NOMO-1 (cell line): ENCODE data around the gene IL21.
A peak's percentile ranks its signal among the peaks of the same experiment; 100 is the strongest.
"Not testable (repeated sequence)": the region's sequence is repeated elsewhere in the genome, so short reads cannot be mapped to it uniquely, and the experiment has no call there.

Experiments used
- DNase-seq, 2 experiments: peaks; one replicate each; lab custom pipeline; 2025; ENCODE audit not compliant: unreplicated experiment in 2 of 2; lab: John Stamatoyannopoulos, UW

Gene IL21

DNA sequence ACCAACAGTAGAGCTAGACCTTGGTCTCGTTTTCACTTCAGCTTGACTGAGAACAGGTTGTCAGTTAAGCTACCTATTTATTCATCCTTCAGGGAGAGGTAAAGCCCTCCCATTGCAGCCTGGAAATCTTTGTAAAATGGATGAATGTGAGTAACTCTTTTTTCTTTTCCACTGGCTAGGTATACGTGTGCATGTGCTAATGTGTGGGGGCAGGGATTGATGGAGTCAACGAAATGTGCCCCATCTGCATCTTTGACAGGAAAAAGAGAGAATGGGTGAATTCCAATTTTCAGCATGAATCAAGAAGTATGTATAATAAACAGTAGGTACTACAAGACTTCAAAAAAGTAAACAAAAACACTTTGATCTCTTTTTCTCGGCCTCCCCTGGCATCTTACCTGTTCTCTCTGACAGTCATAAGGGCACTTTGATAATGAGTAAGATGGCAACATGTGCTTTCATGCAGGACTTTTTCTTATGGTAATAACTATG is at the start of gene IL21:
TSS of gene IL21 (minus strand) at position 51 of the 492 bp plus-strand sequence. CDS start 55 bp downstream, outside the sequence.
- DNase-seq = no peak

- DNase-seq = no peak
These were observed 49.3 kb upstream of the IL21 start for GRCh38 chr4:122669911-122670738.

GRCh38 chr4:122668241-122668640 is 47.4 kb upstream of the IL21 start:
- DNase-seq = no peak

DNA sequence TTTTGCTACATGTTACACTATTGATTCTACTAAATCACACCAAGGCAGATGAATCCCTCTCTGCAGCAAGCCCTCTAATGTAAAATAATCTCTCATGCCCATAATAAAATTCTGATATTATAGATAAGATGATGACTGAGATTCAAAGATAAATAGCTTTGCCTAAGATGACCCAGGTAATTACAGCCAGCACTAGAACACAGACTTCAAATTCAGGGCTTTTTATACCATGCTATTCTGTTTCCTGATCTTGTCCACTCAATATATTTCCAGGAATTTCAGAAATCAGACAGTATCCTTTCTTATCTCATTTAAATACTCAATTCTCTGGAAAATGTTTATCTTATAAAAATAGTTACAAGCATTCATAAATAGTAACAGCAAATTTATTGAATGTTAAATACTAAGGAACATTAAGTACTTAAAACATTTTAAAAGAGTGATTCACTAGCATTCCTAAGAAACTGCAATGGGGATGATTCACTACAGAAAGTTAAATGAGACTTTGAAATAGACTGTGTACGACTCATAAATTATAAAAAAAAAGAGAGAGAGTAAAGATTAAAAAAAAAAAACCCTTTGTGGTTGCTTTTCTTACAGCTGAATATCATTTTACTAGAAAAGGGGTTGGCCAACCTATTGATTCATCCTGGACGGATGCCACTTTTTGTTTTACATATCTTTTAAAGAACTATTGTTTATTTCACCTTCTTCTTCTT is 45.8 kb upstream of the IL21 start:
- no peak for DNase-seq

GRCh38 chr4:122665161-122665929 is 44.5 kb upstream of the IL21 start:
- peak in 1 of 2 experiments; percentile 11 for DNase-seq

GRCh38 chr4:122663814-122664610 is 43.1 kb upstream of the IL21 start:
- no peak for DNase-seq

DNA sequence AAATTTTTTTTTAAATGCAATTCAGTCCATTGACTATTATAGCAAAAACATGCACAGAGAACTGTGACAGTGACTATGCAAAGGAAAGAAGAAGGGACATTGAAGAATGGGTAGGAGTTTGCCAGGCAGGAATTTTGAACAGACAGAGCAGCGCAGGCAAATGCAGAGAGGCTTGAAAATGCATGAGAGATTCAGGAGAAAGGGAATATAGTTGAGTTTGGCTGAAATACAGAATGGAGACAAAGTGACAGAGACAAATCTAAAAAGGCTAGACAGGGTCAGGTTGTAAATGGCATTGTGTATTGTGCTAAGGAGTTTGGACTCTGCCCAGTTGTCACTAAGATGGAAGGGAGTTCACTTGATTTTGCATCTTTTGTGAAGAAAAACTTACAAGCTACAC is 42.4 kb upstream of the IL21 start:
- no peak for DNase-seq

- DNase-seq = no peak
These were observed 41.8 kb upstream of the IL21 start for GRCh38 chr4:122662701-122663100.

DNA sequence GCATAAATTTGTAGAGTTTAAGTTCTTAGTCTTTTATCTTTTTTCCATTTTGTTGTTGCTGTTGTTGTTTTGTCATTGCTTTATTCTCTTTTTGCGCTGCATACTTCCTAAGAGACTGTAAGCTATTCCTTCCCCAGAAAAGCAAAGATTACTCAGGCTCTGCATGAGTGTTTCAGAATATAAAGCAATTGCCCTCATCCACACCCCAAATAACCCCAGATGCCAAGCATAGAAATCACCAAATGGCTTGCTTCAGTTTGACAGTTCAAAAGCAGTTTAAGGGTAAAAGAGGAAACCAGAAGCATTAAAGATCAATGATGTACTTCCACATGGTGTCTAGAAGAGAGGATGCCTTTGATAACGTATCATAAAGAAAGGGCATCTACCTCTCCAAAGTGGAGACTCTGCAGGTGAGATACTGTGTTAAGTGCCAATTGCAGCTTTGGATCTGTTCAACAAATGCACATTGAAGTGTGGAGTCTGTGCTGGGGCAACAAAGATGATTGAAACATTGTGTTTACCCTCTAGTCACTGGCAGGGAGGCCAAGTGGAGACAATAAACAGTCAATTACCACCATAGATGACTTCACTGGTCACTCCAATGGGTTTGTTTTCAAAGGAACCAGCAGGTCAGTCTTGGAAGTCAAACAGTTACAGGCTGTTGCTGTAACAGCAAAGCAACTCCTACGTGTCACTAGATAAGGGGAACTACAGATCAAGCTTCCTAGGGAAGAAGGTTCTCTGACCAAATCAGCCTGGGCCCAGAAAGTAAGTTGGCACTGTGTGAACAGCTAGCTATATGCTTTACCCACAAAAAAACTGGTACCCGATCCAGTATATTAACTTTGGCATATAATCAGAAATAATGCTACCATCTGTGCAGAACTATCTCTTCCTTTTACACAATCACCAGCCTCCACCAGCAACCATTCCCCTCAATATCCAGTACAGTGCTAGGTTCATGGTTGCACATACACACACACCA is 40.6 kb upstream of the IL21 start:
- peak; percentile 9 to 29 for DNase-seq

GRCh38 chr4:122658818-122659295 is 38.0 kb upstream of the IL21 start:
- DNase-seq = no peak

DNA sequence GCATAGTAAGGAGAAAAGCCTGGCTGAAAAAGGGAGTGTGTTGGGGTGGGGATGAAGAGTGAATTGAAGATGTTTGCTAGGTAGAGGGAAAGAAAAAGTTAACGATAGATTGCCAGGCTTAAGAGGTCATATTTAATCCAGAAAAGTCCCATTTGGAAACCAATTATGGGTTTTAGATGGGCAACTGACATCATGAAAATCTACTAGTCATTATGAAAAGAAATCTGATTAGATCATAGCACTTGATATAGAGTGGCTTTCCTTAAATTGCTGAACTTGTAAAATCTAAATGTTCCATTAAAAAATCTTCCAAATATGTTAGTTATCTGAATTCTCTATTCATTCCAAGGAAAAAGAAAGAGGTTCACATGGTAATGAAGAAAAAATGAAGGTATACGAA is 37.5 kb upstream of the IL21 start:
- DNase-seq = no peak

DNA sequence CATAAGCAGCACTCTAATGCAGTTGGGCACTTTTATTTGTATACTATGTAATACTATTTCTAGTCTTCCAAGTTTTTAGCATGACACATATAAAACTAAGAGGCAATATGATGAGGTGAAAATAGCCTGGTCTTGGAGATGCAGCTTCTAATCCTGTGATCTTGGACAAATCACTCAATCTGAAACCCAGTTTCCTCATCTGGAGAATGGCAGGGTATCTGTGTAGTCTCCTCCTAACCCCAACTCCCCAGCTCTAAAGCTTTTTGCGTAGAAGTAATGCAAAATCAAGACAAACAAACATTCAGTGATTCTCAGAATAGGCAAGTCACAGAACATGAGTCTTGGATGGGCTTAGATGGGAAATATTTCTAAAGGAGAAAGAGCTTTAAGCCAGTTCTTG is 36.7 kb upstream of the IL21 start:
- no peak for DNase-seq

DNA sequence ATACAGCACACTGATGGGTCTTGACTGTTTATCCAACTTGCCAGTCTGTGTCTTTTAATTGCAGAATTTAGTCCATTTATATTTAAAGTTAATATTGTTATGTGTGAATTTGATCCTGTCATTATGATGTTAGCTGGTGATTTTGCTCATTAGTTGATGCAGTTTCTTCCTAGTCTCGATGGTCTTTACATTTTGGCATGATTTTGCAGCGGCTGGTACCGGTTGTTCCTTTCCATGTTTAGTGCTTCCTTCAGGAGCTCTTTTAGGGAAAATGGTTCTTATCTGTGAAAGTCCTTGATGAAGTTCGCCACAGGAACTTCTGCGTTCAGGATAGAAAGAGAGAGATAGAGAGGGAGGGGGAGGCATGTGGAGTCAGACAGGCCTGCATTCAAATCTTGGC is 35.7 kb upstream of the IL21 start:
- not testable (repeated sequence) for DNase-seq

DNA sequence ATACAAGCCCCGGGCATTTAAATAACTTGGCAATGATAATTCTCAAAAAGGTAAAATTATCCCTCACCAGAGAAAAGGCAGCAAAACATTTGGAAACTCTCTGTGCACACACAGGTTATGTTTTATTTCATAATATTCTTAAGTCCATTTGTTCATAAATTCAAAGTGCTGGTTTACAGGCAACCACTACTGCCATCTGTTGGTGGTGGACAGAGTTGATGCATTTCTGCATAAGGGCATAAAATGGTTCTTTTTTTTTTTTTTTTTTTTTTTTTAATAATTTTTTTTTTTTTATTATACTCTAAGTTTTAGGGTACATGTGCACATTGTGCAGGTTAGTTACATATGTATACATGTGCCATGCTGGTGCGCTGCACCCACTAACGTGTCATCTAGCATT is 31.5 kb upstream of the IL21 start:
- DNase-seq = peak; percentile 16 to 37

GRCh38 chr4:122650148-122650547 is 29.3 kb upstream of the IL21 start:
- no peak for DNase-seq

GRCh38 chr4:122647656-122648055 is 26.8 kb upstream of the IL21 start:
- no peak for DNase-seq

GRCh38 chr4:122643257-122643656 is 22.4 kb upstream of the IL21 start:
- DNase-seq = no peak

- peak in 1 of 2 experiments; percentile 9 for DNase-seq
These were observed 18.3 kb upstream of the IL21 start for GRCh38 chr4:122639181-122639580.

GRCh38 chr4:122636697-122637096 is 15.8 kb upstream of the IL21 start:
- peak; percentile 90 to 96 for DNase-seq
